ENCODE measurements around the gene KHDRBS2.
"Not testable (repeated sequence)": the region's sequence is repeated elsewhere in the genome, so short reads cannot be mapped to it uniquely, and the experiment has no call there.

KHDRBS2 gene

DNA sequence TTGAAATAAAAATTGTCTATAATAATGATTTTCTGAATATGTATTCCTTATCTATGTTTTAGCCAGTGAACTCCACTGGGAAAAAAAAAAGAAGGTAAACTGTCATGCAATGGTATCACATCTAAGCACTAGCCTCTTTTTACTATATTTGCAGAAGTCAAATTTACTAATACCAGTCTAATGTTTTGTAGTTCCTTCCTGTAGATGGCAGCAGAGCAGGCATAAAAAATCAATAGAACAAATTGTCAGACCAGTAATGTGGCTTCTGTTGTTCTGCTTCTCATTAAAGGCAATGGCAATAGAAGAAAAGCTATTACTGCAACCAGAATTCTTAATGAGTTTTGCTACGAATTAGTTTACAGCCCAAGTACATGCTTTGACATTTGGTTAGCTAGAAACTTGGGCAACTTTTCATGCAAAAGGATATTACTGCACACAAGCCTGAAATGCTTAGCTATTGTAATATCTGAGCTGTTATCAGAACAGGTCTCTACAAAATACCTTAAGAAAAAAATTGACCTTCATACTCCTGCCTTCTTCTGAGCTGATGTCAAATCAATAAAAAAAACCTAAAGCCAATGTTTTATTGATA, 476.9 kb downstream of the KHDRBS2 start:
- no peak overlapping the region for H3K4me3 ChIP-seq (ENCODE audit: low read depth, low read length)
- peak; percentile 22 for DNase-seq (ENCODE audit: low read depth)
- peak; percentile 37 for TF ChIP-seq CTCF (IDR thresholded peaks at IDR 0.05; ENCODE audit: insufficient read depth, low read depth, low read length, missing control alignments)

DNA sequence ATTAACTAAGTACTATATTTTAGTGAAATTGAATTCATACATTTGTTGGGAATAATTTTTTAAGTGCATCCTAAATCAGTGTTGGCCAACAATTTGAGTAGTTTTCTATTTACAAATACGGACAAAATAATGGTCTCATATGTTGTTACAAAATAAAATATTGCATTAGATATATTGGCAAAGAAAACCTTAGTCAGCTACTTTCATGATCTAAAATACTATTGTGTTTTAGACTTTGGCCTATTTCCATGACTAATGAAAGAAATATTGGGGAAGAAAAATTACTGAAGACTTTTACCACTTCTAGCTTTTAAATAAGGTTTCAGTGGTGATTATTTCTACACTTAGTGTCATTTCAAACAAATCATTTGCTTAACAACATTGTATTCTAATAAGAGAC, 498.0 kb downstream of the KHDRBS2 start:
- no peak for DNase-seq (ENCODE audit: low read depth)
- TF ChIP-seq CTCF (IDR thresholded peaks at IDR 0.05; ENCODE audit: insufficient read depth, low read depth, low read length, missing control alignments): no peak
- no peak overlapping the region for H3K4me3 ChIP-seq (ENCODE audit: low read depth, low read length)

- DNase-seq (ENCODE audit: low read depth); H3K4me3 ChIP-seq (ENCODE audit: low read depth, low read length): not testable (repeated sequence)
Observed at GRCh38 chr6:61769446-61769845, 516.6 kb downstream of the KHDRBS2 start.

DNA sequence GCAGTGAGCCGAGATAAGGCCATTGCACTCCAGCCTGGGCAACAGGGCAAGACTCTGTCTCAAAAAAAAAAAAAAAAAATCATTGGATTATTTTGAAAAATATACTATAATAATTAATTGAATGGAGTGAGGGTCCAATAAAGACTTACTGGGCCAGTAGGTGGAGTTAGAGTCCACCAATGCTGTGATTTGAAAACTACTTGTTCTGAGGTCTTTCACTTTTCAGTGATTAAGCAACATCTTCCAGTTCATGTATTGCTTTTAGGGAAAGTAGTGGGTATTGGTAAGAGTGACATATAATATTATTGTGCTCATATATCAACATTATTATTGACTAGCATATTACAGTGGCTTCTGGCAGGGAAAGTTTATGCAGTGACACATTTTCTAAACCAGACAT, 530.3 kb downstream of the KHDRBS2 start:
- H3K4me3 ChIP-seq (ENCODE audit: low read depth, low read length): no peak overlapping the region
- TF ChIP-seq CTCF (IDR thresholded peaks at IDR 0.05; ENCODE audit: insufficient read depth, low read depth, low read length, missing control alignments): no peak
- DNase-seq (ENCODE audit: low read depth): no peak

- H3K4me3 ChIP-seq (ENCODE audit: low read depth, low read length): no peak overlapping the region
- TF ChIP-seq CTCF (IDR thresholded peaks at IDR 0.05; ENCODE audit: insufficient read depth, low read depth, low read length, missing control alignments): no peak
- DNase-seq (ENCODE audit: low read depth): no peak
Observed at GRCh38 chr6:61751986-61752385, 534.0 kb downstream of the KHDRBS2 start.

GRCh38 chr6:61745994-61746393, 540.0 kb downstream of the KHDRBS2 start:
- H3K4me3 ChIP-seq (ENCODE audit: low read depth, low read length): no peak overlapping the region
- no peak for DNase-seq (ENCODE audit: low read depth)
- TF ChIP-seq CTCF (IDR thresholded peaks at IDR 0.05; ENCODE audit: insufficient read depth, low read depth, low read length, missing control alignments): no peak

GRCh38 chr6:61711849-61712248, 574.2 kb downstream of the KHDRBS2 start:
- no peak for TF ChIP-seq CTCF (IDR thresholded peaks at IDR 0.05; ENCODE audit: insufficient read depth, low read depth, low read length, missing control alignments)
- no peak for DNase-seq (ENCODE audit: low read depth)
- no peak overlapping the region for H3K4me3 ChIP-seq (ENCODE audit: low read depth, low read length)
